Endothelial cell of umbilical vein (primary cell): ENCODE data around the gene ARHGAP31.

Source experiments
- POLR2AphosphoS5 ChIP-seq: IDR thresholded peaks from 2 replicates; pipeline ENCODE4 v1.6.1; 2012; ENCODE audit warnings: low read depth, mild to moderate bottlenecking, control low read depth, low read length, moderate library complexity; ENCODE audit not compliant: insufficient read depth
- TF ChIP-seq, protein P1 (sequence below): IDR thresholded peaks from 2 replicates; pipeline ENCODE4 v1.6.1; 2011; ENCODE audit not compliant: insufficient read depth, insufficient read length
- TF ChIP-seq, protein P2 (sequence below), 2 donors: IDR thresholded peaks; 1 replicate in 1 of 2; 2 replicates in 1 of 2; pipeline ENCODE4 v1.5.1; 2011; ENCODE audit warnings: low read length in 2 of 2, mild to moderate bottlenecking in 2 of 2, moderate library complexity in 2 of 2, control low read depth in 1 of 2, inconsistent platforms in 1 of 2, low read depth in 1 of 2; ENCODE audit not compliant: insufficient read depth in 1 of 2; ENCODE audit errors: extremely low read depth in 1 of 2

DNA sequence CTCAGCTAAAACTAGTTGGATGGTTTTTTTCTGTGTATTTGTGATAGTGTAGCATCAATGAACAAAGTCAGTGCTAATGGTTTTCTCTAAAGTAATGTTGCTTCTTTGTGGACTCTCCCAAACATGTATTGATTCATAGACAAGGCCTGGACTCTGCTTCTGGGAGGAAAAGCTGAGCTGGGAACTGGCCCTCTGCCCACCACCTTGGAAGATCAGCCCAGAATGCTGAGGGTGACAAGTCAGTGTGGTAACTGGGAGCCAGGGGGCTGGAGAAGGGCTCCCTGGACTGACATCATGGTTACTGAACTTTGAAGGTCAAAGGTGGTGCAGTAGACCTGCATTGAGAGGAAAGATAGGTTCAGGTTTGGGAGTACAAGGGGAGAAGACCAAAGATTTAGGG lies 3.0 kb downstream of the ARHGAP31 start:
- TF ChIP-seq, protein P1, sequence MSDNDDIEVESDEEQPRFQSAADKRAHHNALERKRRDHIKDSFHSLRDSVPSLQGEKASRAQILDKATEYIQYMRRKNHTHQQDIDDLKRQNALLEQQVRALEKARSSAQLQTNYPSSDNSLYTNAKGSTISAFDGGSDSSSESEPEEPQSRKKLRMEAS: no peak
- TF ChIP-seq, protein P2, sequence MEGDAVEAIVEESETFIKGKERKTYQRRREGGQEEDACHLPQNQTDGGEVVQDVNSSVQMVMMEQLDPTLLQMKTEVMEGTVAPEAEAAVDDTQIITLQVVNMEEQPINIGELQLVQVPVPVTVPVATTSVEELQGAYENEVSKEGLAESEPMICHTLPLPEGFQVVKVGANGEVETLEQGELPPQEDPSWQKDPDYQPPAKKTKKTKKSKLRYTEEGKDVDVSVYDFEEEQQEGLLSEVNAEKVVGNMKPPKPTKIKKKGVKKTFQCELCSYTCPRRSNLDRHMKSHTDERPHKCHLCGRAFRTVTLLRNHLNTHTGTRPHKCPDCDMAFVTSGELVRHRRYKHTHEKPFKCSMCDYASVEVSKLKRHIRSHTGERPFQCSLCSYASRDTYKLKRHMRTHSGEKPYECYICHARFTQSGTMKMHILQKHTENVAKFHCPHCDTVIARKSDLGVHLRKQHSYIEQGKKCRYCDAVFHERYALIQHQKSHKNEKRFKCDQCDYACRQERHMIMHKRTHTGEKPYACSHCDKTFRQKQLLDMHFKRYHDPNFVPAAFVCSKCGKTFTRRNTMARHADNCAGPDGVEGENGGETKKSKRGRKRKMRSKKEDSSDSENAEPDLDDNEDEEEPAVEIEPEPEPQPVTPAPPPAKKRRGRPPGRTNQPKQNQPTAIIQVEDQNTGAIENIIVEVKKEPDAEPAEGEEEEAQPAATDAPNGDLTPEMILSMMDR (IDR thresholded peaks at IDR 0.05; ENCODE audit: extremely low read depth in 1 of 2, insufficient read depth in 1 of 2, low read depth in 1 of 2, low read length in 2 of 2): no peak
- TF ChIP-seq POLR2AphosphoS5: no peak
